Measurements from ENCODE around the gene PCBP3.

GRCh38 chr21:45920824-45921600, 277.5 kb downstream of the PCBP3 start:
- no peak for TF ChIP-seq POLR2A (IDR thresholded peaks at IDR 0.05)
- TF ChIP-seq CTCF (IDR thresholded peaks at IDR 0.05), result no peak
